ENCODE data around the gene PLEKHO2.

DNA sequence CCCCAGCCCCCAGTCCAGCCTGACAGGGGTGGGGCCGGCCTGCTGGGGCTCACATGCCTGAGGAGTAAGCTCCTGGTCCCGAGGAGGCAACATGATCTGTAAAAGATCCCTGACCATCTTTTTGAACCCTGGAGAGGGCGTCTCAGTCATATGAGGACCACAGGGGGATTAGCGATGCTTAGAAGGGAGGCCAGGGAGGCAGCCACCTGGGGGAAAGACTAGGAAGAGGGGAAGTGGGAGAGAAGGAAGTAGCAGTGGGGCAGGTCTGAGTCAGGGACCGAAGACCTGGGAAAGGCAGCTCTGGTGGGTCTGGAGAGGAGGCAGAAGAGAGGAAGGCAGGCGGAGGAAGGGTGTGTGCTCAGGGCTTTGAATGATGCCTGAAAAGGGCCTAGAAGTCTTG lies 35.2 kb upstream of the PLEKHO2 start:
- TF ChIP-seq POLR2AphosphoS5 (IDR thresholded peaks at IDR 0.05; ENCODE audit: low read depth, low read length), result no peak
- TF ChIP-seq GABPA (IDR thresholded peaks at IDR 0.05; ENCODE audit: low read depth), result no peak
